ENCODE data around the gene DPM3.

DNA sequence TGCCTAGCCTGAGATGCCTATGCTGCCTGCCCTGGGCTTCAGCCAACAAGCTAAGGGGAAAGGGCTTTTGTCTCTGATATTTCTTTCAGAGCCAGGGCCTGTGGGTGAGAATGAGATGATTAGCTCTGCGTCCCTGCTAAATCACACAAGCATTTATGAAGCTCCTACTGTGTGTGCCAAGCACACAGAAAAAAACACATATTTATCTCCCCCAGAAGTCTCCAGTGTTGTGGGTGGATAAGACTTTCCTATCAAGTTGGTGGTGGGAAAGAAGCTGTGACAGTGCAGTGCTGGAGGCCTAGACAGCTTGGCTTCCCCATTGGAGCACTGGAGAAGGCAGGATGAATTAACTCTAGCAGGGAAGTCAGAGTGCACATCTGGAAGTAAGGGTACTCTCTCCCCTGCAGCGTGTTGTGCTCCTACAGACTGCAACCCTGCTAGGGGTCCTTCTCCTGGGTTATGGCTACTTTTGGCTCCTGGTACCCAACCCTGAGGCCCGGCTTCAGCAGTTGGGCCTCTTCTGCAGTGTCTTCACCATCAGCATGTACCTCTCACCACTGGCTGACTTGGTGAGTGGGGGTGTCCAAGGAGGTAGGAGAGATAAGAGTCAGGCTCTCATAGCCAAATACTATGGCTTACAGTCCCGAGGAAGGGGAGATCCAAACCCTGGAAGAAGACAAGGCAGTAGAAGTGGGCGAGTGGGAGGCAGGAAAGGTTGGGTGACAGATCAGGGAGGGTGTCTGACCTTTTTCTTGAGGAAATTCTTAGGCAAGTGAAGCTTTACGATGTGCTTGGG is 3.0 kb downstream of the DPM3 start:
- TF ChIP-seq, protein P1, sequence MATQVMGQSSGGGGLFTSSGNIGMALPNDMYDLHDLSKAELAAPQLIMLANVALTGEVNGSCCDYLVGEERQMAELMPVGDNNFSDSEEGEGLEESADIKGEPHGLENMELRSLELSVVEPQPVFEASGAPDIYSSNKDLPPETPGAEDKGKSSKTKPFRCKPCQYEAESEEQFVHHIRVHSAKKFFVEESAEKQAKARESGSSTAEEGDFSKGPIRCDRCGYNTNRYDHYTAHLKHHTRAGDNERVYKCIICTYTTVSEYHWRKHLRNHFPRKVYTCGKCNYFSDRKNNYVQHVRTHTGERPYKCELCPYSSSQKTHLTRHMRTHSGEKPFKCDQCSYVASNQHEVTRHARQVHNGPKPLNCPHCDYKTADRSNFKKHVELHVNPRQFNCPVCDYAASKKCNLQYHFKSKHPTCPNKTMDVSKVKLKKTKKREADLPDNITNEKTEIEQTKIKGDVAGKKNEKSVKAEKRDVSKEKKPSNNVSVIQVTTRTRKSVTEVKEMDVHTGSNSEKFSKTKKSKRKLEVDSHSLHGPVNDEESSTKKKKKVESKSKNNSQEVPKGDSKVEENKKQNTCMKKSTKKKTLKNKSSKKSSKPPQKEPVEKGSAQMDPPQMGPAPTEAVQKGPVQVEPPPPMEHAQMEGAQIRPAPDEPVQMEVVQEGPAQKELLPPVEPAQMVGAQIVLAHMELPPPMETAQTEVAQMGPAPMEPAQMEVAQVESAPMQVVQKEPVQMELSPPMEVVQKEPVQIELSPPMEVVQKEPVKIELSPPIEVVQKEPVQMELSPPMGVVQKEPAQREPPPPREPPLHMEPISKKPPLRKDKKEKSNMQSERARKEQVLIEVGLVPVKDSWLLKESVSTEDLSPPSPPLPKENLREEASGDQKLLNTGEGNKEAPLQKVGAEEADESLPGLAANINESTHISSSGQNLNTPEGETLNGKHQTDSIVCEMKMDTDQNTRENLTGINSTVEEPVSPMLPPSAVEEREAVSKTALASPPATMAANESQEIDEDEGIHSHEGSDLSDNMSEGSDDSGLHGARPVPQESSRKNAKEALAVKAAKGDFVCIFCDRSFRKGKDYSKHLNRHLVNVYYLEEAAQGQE (tag by site-specific recombination; IDR thresholded peaks at IDR 0.05): no peak
- no peak for TF ChIP-seq SP7 (tag by site-specific recombination; IDR thresholded peaks at IDR 0.05)
